ENCODE results near the gene GCKR.

Gene GCKR, protein sequence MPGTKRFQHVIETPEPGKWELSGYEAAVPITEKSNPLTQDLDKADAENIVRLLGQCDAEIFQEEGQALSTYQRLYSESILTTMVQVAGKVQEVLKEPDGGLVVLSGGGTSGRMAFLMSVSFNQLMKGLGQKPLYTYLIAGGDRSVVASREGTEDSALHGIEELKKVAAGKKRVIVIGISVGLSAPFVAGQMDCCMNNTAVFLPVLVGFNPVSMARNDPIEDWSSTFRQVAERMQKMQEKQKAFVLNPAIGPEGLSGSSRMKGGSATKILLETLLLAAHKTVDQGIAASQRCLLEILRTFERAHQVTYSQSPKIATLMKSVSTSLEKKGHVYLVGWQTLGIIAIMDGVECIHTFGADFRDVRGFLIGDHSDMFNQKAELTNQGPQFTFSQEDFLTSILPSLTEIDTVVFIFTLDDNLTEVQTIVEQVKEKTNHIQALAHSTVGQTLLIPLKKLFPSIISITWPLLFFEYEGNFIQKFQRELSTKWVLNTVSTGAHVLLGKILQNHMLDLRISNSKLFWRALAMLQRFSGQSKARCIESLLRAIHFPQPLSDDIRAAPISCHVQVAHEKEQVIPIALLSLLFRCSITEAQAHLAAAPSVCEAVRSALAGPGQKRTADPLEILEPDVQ

DNA sequence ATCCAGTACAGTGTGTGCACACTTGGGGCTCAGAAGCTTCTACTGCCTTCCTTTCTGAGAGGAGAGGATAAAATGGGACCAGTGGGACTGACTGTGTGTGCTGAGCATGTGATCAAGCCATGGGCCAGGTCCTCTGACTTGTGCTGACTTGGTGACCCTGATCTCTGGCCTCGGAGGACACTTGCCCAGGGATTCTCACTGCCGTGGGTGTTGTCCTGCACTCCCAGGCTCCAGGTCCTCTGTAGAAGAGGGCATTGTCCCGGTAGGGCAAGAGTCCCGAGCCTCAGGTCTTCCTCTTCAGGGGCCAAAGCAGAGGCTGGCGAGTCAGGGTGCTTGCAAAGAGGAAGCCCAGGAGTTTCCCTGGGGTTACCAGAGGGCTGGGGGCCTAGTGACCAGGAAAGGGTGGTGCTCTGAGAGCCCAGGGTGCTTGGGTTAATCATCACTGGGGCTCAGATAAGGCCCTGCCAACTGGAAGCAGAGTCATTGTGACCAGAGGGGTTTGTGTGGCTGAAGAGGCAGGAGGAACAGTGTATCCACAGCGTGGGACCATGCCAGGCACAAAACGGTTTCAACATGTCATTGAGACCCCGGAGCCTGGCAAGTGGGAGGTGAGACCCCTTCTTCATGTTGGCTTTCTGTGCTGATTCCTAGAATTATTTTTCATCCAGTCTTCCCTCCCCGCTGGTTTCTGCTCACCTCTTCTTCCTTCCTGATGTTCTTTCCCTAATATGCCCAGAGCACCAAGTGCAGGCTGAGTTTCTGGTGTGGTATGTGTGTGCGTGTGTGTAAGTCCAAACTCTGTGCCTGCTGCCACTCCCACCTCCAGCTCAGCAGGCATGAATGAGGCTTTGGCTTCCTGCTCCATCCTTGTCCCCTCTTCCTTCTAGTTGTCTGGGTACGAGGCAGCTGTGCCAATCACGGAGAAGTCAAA, at the start of gene GCKR:
Gene GCKR (plus strand): TSS at position 483 of the 931 bp plus-strand sequence. CDS start 66 bp downstream, at position 549.
- no peak for DNase-seq

DNA sequence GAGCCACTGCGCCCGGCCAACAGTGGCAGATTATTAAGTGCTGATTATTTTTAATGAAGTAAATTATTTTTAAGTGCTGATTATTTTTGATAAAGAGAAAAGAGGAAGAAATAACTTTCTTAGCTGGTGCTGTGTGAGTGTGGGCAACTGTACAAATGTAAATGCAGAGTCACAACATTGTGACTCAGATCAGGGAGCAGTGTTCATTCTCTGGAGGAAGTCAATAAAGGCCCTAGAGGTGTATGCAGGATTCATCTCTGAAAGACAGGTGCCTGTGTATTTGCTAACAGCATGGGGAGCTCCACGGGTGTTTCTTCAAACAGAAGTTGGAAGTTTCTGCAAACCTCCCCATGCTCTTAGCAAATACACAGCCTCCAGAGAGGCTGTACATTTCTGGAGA, 48.3 kb upstream of the GCKR start:
- DNase-seq, result no peak

DNA sequence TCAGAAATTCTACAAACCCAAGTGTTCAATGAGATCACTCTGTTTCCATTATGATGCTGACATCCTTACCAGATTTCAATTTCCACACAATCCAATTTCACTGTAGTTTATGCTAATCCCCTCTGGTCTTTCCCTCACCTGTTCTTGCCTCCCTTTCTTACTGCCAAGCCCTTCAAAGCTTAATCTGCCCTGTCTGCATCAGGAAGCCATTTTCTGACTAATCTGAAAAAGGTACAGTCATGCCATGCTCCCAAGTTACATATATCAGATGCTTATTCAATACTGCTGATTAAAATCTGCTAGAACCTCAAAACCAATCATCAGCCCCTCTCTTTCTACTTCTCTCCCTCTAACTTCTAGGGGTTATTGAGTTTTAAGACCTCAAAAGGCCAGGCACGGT, 45.5 kb upstream of the GCKR start:
- DNase-seq, result no peak

DNA sequence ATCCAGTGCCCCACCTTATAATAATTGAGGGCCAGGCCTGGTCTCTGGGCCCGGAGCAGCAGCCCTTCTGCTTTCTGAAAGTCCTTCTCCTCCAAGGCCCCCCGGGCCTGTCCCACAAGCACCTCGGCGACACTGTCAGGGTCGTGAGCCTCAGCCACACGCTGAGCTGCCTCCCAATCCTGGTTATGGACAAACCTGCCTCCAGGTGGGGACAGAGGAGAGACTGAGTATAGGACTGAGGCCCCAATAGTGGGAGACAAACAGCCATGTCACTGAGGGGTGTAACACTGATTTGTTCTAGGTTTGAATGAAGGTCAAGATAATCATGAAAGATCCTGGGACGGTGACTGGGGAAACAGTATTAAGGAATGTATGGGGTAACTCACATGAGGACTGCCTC, 42.7 kb upstream of the GCKR start:
- DNase-seq, result no peak

DNA sequence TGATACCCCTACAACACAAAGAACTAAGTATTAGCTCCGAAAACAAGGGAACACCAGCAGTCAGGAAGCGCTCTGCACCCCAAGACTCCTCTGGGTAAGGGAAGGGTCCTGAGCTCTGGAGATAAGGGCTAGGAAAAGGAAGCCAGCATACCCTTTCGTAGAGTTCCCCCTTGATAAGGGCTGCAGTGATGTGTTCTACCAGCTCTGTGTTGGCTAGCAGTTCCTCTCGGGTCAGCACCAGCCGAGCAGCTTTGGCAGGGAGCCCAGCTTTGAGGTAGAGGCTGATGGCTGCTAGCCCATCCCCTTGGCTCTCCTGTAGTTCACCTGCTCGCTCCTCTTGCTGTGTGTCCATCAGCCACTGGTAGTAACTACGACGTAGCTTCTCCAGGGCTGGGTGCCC, 35.5 kb upstream of the GCKR start:
- no peak for DNase-seq

DNA sequence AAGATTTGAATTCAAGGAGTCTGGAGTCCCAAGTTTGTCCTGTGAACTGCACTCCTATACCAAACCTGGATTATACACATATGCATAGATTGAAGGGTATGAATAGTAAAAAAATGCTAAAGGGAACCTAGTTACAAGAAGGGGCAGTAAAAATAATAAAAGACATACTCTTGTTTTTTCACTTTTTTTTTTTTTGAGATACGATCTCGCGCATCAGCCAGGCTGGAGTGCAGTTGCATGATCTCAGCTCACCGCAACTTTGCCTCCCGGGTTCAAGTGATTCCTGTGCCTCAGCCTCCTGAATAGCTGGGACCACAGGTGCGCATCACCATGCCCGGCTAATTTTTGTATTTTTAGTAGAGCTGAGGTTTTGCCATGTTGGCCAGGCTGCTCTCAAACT, 32.2 kb upstream of the GCKR start:
- DNase-seq, result no peak

DNA sequence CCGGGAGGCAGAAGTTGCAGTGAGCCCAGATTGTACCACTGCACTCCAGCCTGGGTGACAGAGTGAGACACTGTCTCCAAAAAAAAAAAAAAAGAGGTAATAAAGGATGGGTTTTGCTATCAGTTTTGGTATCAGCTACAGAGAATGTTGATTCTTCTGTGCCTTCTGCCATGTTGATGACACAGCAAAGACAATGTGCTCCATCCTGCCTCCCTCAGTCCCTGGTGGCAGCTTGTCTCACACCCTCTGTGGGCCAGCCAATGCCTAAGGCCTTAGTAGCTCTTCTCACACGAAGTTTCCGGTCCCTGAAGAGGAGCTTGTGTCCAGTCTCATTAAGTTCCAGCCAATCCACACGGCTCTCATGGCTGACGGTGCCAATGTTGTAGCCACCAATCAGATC, 24.7 kb upstream of the GCKR start:
- DNase-seq, result no peak

DNA sequence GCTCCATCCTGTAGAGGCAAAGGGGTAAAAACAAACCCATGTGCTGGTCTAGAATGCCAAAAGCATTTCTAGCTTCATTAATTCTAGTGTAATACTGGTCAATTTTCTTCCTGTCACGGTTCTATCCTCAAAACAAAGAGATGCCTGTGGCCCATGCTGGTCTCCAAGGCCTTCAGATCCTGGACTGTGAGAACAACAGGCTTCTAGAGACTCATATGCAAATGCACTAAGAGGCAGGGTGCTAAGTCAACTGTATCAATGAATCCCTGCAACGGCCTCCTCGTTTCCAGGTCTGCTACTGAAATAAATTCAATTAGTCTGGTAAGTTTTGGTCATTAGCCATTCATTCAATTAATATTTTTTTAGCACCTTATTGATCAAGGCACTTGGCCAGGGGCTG, 11.1 kb upstream of the GCKR start:
- DNase-seq, result no peak

DNA sequence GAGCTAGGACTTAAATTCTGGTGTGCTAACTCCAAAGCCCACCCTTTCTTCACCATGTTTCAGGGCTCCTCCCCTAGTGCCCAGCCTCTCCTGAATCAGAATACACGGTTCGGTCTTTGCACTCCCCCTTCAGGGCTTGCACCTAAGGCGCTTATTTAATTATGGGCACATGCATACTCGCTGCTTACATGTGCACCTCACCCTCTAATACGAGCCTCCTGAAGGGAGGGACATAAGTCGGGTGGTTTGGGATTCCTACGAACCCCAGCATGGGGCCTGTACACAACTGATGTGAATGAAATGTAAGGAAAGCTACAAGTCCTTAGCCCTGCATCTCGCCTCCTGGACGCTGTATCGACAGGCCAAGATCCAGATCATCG, 7.5 kb upstream of the GCKR start:
- peak in 1 of 6 experiments; percentile 27 for DNase-seq

DNA sequence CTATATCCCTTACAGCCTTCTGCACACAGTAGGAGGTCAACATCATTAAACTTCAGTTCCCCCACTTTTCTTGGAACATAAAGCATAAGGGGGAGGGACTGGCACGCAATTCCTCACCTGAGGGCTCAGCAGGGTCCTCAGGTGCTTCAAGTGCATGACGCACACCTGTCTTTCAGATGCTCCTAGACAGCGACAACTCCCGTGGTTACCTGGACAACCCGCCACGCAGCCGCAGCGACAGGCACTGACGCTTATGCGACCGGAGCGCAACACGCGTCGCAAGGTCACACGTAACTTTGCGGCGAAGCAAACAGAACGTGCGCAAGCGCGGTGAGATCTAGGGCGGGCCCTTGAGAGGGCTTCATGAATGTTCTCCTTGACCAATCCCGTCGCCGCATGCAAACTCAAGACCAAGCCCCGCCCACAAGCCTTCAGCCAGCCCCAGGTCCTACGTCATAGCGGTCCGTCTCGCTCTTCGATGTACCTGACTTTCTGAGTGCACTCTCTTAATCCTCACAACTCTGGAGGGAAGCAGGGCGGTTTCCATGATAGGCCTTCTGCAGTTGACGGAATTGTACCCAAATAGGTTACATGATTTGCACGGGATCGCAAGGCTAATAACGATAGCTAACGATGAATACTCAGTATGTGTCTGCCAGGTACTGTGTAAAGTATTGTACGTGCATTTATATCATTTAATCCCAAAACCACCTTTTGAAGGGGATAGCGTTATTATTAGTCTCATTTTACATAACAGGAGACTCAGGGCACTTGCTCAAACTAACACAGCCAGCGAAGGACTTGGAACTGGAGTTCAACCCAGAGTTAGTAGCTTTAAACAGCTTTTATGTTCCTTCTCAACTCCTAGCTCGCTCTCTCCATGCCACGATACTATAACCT, 6.9 kb upstream of the GCKR start, which contains the start of gene IFT172:
Gene IFT172 (minus strand): TSS at position 246 of the 900 bp plus-strand sequence. CDS start 90 bp downstream, at position 156.
- peak; percentile 95 to 100 (median 99) for DNase-seq

DNA sequence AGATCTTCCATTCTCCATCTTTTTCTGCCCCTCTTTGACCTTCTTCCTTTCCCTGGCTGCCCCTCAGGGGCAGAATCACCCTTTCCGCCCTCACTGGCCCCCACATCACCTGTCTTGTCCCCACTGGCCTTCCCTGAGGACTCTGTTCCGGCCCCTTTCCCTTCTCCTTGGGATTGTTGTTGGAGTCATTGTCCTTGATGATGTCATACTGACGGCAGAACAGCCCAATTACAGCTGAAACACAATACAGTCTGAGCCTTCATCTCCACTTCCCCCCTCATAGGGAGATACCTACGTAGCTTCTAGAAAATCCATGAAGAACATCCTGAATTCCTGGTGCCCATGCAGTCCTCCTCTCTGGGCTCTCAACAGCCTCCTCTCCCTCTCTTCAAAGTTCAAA, 4.1 kb upstream of the GCKR start:
- no peak for DNase-seq

DNA sequence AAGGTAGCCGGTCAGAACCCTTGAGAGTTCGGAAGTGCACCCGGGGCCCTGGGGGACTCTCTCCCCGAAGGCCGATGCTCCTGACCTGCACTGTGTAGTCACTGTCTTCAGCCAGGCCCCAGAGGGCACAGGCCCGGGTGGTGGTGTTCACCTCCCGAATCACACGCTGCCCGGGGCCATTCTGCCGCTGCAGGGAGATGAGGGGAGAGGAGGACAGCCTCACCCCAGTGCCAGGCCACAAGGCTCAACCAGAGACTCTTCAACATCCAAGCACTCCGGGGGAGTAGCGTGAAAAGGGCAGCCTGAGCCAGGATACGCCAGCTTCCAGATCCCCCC, 2.7 kb upstream of the GCKR start:
- DNase-seq, result no peak

DNA sequence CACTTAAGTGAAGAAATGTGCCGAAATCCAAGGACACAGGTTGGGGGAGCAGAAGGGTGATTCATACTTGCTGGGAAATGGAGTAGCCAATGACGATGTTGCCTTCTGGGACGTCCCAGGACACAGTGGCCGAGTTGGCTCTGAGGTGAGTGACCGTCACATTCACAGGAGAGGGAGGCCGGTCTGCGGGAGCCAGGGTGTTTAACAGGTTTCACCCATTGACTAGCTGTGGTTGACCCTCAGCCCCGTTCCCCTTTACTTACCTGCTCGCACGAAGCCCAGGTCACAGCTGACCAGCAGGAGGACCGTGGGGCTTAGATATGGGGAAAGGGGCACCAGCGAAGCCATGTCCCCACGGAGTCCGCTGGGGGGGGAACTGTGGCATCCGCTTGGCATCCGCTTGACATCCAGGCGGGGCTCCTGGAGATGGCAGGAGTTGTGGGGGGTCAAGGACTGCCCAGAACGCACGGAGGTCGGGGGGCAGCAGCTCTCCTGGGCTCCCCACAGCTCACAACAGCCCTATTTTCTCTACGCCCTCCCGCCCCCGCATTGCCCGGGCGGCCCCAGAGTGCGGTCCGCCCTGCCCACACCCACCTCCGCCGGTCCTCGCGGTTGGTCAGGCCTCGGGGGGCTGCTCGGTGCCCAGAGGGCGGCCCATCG, 2.2 kb upstream of the GCKR start:
- peak in 2 of 6 experiments; percentile 7 to 9 for DNase-seq

DNA sequence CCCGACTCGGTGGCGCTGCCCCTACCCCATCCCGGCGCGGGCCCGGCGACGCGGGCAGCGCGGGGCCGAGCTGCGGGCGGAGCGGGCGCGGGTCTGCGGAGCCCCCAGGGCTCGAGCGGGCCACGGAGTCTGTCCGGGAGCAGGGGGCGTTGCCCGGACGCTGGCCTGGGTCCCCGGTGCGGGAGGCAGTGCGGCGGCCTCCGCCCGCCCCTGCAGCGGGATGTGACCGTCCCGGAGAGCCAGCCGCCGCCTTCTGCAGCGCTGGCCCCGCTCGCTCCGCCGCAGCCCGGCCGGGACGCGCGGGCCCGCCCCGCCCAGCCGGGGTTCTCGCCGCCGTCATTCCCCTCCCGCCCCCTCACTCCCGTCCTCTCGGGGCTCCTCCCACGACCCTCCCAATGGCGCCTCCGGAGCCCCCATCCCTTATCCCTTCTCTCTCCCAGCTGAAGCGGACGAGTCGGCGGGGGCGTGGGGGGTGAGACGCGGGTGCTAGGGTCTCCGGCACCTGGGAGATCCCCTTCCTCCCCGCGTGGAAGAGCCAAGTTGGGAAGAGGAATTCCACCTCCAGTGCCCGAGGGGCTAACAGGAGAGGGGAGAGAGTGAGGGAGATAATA, 1.6 kb upstream of the GCKR start, which contains the start of gene FNDC4:
Gene FNDC4 (minus strand): TSS at position 257 of the 611 bp plus-strand sequence. CDS start 521 bp downstream, outside the sequence.
- DNase-seq, result peak in 3 of 6 experiments; percentile 20 to 37 (median 21)

DNA sequence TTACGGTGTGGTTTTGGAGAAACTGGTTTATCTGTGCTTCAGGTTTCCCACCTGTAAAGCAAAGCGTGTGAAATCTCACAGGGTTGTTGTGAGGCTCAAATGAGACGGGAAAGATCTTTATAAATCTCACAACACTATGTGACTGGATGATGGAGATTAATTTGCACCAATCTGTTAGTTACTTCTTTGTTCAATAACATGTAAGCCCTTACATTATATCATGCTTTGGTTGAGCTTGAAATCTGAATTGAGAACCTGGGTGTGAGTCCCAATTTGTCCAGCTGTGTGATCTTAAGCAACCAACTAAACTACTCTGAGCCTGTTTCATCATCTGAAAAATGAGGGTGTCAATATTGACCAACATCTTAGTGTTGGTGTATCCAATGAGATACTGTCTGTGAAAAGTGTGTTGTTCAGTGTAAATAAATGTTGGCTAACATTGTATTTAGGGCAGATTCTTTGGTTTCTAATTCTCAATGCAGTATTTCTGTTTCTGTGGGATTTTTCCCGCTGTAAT, 741 bp upstream of the GCKR start:
- DNase-seq, result no peak

DNA sequence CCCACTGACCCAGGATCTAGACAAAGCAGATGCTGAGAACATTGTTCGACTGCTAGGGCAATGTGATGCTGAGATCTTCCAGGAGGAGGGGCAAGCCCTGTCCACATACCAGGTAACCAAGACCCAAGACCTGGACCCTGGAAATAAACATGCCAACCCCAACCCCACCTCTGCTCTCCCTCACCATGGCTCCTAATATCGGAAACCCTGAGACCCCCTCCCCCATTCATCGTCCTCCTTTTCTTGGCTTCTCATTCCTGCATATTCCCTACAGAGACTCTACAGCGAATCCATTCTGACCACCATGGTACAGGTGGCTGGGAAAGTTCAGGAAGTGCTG, 619 bp downstream of the GCKR start:
- no peak for DNase-seq

DNA sequence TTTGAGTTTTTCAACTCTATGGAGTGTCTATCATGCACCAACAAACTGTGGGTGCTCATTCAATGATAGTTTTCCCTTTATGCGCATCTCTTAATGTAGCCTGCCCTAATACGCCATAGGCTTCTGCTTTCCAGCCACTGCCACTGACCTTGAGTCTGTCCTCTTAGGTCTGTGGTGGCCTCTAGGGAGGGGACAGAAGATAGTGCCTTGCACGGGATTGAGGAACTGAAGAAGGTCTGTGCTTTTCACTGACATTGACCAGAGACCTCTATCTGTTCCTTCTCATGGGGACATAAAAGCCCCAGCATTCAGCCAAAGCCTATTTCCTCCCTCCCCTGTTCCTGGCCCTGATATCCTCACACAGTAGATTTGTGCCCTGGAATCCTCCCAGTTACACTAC, 2.3 kb downstream of the GCKR start:
- no peak for DNase-seq

DNA sequence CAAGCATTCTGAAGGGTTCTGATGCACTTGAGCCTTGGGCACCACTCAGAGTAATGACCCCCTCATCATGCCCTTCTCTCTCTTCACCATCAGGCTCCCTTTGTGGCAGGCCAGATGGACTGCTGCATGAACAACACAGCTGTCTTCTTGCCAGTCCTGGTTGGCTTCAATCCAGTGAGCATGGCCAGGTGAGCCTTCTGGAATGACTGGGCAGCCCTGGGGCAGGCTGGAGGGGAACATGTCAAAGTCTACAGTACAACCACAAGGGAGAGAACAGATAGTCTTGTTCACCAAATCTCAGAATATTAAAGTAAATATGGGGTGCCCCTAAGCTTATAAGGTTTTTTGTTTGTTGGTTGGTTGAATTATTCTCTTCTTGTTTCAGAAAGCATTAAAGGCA, 4.4 kb downstream of the GCKR start:
- DNase-seq, result no peak

DNA sequence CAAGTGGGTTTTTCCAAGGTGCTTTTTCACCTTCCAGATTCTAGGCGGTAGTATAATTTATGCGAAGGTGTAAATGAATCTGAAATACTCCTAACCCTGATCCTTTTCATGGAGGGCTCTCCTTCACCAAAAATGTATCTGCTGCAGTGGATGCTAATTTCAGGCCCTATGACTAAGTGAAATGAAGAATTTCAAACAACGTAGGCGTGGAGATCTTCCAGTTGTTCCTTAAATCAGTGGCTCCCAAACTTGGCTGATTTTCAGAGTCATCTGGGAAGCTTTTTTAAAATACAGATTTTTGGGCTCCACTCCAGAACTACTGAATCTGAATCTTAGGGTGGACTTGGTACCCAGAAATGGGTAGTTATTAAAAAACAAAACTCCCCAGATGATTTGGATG, 5.5 kb downstream of the GCKR start:
- DNase-seq, result no peak

DNA sequence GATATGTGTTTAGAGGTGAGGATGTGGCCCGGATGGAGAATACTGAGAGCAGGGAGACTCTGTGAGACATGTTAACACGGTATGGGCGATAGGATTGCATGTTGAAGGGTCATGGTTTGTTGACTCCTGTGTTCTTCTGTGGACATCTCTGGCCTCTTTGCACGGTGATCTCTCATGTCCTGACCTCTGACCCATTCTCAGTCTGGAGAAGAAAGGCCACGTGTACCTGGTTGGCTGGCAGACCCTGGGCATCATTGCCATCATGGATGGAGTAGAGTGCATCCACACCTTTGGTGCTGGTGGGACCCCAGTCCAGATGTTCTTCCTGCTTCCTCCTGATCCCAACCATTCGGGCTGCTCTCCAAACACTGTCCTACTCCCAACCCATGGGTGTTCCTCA, 9.9 kb downstream of the GCKR start:
- no peak for DNase-seq

DNA sequence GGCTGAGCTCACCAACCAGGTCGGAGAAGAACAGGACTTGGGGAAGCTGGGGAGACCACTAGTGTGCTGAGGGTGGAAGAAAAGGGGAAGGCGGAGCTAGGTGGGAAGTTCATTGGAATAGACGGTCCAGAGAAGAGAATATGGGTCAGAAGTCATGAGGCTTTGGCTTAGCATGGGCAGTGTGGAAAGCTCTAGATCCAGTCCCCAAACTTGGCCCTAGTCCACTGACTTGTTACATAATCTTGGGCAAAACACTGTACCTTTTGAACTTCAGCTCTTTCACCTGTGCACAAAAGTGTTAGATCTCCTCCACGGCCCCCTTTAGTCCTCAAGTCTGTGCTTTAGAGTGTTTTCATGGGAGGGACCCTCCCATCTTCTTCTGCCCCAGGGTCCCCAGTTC, 10.7 kb downstream of the GCKR start:
- no peak for DNase-seq

All from stimulated activated naive CD4-positive, alpha-beta T cell (primary cell).